ENCODE measurements around the gene TGM3.

Gene TGM3

GRCh38 chr20:2338411-2339066 is 42.7 kb downstream of the TGM3 start:
- no peak for DNase-seq (ENCODE audit: low read depth)

DNA sequence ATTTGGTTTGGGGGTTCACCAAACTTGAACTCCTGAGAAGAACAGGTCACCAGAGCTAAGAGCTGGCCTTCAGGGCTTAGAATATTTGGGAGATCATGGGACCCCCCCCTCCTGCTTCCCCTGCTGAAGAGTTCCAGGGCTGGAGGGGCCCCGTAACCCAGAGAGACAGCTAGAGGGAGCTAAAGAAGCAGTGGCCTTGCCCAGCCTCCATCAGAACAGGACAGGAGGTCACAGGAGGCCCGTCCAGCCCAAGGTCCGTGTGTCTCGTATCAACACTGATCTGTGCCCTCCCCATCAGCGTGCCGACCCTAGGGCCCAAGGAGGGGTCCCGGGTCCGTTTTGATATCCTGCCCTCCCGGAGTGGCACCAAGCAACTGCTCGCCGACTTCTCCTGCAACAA is 44.3 kb downstream of the TGM3 start:
- DNase-seq (ENCODE audit: low read depth), result no peak

GRCh38 chr20:2340823-2341222 is 45.0 kb downstream of the TGM3 start:
- no peak for DNase-seq (ENCODE audit: low read depth)

DNA sequence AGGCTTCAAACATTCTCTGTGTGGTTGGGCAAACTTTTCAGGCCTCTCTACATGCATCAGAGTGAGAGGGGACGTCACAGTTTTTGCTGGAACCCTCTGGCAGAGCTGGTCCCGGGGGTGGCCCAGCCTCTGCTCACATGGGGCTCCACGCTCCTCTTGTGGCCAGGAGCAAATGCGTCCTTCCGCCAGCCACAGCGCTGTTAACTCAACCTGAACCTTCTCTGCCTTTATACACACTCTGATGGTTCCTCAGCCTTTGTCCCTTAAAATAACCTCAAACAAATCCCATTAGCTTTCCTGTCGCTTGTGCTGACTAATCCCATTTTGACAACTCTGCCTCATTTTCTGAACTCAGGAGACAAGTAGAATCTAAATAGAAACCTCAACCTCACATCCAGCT is 45.5 kb downstream of the TGM3 start:
- DNase-seq (ENCODE audit: low read depth), result no peak

DNA sequence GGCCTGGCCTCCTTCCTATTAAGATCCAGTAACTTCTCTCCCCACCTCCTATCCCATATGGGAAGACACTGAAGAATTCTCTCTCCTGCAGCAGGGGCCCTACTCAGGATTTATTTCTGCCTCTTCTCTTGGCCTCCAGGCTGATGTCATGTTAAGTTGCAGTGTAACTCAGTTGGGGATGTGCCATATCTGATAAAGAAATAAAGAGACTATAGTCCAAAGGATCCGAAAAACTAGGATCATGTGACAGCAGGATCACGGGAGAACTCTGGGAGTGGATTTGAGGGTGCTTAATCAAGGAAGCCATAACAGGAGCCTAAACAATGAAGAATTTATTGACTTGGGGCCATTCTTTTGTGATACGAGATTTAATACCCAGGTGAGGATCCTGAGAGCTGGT is 46.4 kb downstream of the TGM3 start:
- no peak for DNase-seq (ENCODE audit: low read depth)

- DNase-seq (ENCODE audit: low read depth), result no peak
Measured at GRCh38 chr20:2346188-2346587, 50.4 kb downstream of the TGM3 start.

- no peak for DNase-seq (ENCODE audit: low read depth)
Measured at GRCh38 chr20:2348336-2348735, 52.5 kb downstream of the TGM3 start.

DNA sequence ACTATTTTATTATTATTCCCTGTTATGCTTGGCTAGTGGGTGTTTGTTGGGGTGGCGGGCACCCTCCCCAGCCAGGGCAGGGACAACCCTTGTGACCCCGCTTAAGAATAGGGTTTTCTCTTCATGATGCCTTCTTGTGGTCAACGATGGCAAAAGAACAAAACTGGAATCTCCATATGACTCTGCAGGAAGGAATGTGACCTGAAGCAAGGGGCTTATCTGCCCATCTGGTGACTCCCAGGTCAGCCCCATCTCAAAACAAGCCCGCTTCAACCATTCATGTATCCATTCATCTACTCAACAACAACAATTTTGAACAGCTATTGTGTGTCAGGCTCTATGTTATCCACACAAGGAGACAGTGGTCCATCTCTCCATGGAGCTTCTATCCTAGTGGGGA is 54.0 kb downstream of the TGM3 start:
- DNase-seq (ENCODE audit: low read depth), result peak; percentile 8

DNA sequence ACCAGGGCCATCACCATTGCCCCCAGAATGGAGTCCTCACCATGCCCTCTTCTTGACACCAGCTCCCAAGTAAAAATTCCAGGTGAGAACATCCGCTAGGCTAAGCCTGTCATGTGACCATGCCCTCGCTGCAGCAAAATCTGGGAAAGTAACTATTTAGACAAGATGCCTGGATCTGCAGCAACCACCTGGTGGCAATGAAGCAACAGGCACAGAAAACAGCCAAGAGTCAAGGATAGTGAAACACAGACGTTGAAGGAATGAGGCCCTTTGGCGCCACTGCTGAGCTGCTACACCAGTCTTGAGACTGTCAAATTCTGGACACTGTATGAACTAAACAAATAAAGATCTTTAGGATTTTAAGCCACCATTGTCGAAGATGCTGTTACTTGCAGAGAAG is 54.8 kb downstream of the TGM3 start:
- no peak for DNase-seq (ENCODE audit: low read depth)

DNA sequence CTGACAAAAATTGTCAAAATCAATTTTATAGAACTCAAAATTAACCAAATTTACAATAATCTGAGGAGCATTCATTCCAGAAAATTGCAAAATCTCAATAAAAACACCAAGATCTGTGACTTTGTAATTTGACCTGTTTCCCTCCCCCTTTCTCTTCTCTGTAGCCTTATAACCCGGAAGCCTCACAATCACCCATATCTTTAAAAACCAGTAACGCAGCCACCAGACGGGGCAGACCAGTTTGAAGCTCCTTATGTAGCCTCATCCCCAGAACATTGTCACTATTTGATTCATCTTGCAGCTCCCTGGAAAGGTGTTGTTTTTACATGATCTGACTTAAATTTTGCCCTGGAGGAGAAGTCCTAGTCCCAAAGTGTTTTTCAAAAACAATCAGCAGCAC is 57.4 kb downstream of the TGM3 start:
- no peak for DNase-seq (ENCODE audit: low read depth)

GRCh38 chr20:2357114-2357513 is 61.3 kb downstream of the TGM3 start:
- no peak for DNase-seq (ENCODE audit: low read depth)

DNA sequence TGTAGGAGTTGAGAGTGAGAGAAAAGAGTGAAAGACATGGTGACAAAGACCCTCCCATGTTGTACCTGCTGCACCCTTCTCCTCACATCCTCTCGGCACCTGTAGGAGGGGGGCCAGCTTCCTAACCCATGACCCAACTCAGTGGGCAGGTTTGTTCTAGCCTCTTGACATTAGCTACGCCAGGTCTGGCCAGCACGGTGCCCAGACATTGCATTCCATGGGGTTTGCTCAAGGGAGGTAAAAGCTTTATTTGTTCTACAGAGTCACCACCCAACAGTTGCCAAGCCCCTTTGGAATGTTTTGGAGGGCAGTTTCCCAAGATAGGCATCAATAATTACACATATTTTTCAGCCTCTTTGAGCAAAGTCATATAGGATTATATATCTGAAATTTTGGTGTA is 62.2 kb downstream of the TGM3 start:
- no peak for DNase-seq (ENCODE audit: low read depth)

DNA sequence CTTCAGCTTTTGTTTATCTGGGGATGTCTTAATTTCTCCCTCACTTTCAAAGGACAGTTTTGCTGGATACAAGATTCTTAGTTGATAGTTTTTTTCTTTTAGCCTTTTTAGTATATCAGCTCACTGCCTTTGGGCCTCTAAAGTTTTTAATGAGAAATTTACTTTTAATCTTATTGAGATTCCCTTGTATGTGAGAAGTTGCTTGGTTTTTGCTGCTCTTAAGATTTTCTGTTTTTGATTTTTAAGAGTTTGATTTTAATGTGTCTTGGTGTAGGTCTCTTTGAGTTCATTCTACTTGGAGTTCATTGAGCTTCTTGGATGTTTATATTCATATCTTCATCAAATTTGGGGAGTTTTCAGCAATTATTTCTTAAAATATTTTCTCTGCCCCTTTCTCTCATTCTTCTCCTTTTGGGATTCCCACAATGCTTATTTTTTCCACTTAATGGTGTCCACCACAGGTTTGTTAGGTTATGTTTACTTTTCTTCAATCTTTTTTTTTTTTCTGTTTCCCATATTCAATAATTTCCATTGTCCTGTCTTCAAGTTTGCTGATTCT is 65.3 kb downstream of the TGM3 start:
- DNase-seq (ENCODE audit: low read depth), result no peak

DNA sequence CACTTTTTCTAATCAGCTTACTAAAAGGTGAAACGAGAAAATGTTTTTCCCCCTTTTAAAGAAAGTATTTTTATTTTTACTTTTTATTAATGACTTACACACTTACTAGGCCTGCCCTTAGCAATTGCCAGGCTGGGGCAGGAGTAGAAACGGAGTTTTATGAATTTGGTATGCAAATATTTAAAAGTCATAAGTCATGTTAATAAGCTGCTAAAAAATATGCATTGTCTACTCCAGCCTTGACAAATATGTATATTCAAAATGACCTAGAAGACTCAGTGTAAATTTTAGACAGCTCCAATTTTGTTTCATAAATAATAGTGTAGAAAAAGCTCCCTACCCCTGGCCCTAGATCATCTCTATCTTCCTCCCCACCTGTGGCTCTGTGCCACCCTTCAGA is 67.4 kb downstream of the TGM3 start:
- no peak for DNase-seq (ENCODE audit: low read depth)

DNA sequence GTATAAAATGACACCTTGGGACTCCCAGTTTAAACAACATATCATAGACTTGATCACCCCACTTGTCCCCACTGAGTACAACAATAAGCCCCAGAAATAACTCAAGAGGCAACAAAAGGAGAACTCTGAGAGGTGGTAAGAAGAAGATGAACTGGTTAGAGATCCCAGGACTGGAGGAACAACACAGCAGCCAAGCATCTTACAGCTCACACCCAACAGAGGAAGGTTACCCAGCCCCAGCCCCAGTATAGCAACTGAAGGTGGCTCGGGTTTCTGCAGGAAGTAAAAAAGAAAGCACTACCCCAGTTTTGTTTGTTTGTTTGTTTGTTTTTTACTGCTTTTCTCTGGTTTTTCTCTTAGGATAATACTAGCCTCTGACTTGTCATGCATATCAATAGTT is 67.8 kb downstream of the TGM3 start:
- DNase-seq (ENCODE audit: low read depth), result no peak

DNA sequence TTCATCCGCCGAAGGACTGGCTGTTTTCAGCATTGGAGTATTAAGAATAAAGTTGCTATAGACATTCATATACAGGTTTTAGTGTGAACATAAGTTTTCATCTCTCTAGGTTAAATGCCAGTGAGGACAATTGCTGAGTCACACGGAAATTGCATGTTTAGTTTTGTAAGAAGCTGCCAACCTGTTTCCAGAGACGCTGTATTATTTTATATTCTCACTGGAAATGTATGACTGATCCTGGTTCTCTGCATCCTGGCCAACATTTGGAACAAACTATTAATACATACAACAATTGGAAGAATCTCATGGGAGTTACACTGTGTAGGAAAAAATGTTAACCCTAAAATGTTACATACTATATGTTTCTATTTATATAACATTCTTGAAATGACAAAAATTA is 68.2 kb downstream of the TGM3 start:
- no peak for DNase-seq (ENCODE audit: low read depth)

DNA sequence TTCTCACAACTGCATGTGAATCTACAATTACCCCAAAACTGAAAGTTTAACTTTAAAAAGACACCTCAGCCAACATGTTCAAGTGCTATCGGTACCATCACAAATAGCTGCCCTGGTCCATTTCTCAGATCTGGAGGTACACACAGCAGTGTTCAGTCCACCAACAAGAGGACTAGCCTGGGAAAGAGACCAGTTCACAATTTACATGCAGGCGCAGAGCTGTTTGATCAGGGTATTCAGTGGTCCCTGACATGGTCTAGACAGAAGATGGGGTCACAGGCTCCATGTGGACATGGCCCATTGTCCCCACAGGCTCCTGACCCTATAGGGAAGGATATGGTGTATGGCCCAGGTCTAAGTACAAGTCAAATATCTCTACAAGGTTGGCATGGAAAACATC is 69.3 kb downstream of the TGM3 start:
- DNase-seq (ENCODE audit: low read depth), result no peak

DNA sequence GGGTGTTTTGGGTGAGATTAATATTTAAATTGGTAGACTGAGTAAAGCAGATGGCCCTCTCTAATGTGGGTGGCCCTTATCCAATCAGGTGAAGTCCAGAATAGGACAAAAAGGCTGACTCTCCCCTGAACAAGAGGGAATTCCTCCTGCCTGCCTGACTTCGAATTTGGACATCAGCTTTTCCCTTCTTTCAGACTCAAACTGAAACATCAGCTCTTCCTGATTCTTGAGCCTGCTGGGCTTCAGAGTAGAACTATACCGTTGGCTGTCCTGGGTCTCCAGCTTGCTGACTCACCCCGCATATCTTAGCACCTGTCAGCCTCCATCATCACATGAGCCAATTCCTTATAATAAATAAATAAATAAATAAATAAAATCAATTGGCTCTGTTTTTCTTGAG is 69.9 kb downstream of the TGM3 start:
- no peak for DNase-seq (ENCODE audit: low read depth)

GRCh38 chr20:2368621-2369020 is 72.8 kb downstream of the TGM3 start:
- DNase-seq (ENCODE audit: low read depth), result no peak

DNA sequence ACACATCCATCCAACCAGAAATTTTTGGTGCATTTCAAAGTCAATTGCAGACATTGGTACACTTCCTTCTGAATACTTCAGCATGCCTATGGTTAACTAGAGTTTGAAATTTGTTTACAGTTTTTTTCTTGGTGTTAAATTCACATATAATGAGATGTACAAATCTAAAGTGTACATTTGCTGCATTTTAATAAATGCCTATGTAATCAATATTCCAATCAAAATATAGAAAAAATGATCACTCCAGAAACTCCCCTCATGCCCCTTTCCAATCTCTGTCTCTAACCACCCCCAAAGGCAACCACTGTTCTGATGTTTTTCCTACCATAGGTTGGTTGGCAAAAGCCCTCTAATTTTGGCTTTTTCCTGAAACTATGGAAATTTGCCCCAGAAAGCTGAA is 77.3 kb downstream of the TGM3 start:
- no peak for DNase-seq (ENCODE audit: low read depth)

GRCh38 chr20:2374346-2375125 is 78.7 kb downstream of the TGM3 start:
- no peak for DNase-seq (ENCODE audit: low read depth)

- no peak for DNase-seq (ENCODE audit: low read depth)
Measured at GRCh38 chr20:2378893-2379292, 83.1 kb downstream of the TGM3 start.

DNA sequence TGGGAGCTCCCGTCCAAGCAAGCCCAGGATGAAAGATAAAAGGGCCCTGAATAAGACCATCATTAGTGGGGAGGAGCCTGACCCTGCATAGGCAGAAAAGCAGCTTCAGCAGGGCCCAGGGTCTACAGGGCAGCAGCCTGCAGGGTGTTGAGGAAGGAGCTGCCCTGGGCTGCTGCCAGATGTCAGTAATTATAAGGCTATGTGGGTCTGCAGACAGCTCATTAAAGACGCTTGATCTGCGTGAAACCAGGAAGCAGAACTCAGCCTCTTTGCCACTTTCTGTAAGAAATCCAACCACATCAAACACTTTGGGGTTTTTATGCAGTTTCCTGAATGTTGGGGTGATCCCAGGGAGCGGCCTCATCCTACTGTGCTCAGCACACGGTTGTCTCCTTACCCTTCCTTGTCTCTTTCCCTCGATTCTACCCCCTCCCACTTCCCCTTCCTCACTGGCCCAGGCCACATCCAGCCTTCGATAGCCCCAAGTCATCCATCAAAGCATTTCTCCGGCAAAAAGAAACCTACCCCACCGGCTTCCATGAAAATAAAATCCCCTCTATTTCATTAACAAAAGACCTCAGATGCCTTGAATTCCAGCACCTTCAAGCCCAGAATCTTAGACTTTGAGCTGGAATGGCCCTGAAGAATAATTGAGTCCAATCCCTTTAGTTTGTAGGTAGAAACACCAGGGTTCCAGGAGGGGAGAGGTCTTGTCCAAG is 83.9 kb downstream of the TGM3 start:
- DNase-seq (ENCODE audit: low read depth), result no peak
